Epithelial cell of umbilical artery (primary cell): ENCODE data around the gene PLXND1. TPM values are rescaled to one million over a fixed set of nuclear protein-coding genes. Genes with fewer than 3 reads are reported as not detected.

Experiments
- total RNA-seq: library from RNA; depleted of rRNA; stranded (reverse); fragments of >200 nt; gene quantifications from 2 replicates; pipeline ENCODE4 v1.2.3, GENCODE V29; 2014

PLXND1 gene, protein sequence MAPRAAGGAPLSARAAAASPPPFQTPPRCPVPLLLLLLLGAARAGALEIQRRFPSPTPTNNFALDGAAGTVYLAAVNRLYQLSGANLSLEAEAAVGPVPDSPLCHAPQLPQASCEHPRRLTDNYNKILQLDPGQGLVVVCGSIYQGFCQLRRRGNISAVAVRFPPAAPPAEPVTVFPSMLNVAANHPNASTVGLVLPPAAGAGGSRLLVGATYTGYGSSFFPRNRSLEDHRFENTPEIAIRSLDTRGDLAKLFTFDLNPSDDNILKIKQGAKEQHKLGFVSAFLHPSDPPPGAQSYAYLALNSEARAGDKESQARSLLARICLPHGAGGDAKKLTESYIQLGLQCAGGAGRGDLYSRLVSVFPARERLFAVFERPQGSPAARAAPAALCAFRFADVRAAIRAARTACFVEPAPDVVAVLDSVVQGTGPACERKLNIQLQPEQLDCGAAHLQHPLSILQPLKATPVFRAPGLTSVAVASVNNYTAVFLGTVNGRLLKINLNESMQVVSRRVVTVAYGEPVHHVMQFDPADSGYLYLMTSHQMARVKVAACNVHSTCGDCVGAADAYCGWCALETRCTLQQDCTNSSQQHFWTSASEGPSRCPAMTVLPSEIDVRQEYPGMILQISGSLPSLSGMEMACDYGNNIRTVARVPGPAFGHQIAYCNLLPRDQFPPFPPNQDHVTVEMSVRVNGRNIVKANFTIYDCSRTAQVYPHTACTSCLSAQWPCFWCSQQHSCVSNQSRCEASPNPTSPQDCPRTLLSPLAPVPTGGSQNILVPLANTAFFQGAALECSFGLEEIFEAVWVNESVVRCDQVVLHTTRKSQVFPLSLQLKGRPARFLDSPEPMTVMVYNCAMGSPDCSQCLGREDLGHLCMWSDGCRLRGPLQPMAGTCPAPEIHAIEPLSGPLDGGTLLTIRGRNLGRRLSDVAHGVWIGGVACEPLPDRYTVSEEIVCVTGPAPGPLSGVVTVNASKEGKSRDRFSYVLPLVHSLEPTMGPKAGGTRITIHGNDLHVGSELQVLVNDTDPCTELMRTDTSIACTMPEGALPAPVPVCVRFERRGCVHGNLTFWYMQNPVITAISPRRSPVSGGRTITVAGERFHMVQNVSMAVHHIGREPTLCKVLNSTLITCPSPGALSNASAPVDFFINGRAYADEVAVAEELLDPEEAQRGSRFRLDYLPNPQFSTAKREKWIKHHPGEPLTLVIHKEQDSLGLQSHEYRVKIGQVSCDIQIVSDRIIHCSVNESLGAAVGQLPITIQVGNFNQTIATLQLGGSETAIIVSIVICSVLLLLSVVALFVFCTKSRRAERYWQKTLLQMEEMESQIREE (N-terminal part only)
- 148 and 242 TPM in 2 replicates for total RNA-seq

DNA sequence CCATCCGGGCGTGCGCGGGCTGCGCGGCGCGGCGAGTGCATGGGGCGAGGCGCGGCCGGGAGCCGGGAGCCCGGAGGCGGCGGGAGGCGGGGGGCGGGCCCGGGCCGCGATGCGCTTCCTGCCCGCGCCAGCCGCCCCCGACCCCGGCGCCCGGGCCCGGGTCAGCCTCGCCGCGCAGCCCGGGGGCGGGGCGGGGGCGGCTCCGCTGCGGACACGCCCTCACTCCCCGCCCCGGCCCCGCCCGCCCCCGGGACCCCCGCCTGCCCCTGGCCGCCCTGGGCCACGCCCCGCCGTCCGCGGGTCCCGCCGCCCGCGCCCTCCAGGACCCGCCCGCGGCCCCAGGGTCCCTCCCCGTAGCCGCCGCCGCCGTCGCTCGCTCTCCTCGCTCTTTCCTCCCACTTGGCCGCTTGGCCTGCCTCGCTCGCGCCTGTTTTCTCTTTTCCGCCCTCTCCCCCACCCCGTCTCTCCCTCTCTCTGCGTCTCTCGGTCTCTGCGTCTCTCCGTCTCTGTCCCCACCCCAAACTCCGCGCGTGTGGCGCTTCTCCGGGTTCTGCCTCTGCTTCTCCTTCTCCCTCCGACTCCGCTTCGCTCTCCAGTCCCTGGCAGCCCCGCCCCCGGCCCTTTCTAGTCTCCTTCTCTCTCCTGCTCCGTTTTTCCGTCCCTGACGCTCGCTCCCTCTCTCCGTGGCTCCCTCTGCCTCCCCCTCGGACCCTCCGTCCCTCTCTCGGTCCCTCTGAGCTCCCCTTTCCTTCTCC, at the start of gene PLXND1:
PLXND1 (minus strand) TSS at position 41 of the 755 bp plus-strand sequence; CDS start at position 4, 37 bp downstream.

DNA sequence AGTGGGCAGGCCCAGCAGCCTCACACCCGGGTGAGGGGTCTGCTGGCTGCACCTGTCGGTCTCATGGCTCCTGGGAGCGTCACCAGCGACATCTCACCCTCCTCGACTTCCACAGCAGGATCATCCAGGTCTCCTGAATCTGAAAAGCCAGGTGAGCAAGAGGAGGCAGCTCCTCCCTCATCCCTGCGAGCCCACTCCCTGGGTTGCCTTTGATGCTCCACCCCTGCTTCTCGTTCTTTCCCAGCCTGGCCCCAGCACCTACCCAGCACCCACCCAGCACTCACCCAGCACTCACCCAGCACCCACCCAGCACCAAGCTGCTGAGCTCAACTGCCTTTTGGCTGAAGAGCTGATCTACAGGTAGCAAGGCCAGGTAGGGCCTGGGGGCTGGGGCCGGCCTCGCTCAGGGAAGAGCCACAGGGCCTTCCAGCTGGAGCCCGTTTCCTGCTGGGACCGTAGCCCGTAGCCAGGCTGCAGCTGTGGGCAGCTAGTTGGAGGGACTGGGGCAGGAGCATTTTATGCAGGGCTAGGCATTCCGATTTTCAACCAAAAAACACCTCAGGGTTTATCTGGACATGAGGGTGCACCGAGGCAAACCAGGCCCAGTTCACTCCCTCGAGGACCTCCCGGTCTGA, 63.2 kb downstream of the PLXND1 start, which contains the start of gene H1-8:
H1-8 (plus strand) TSS at position 20 of the 635 bp plus-strand sequence; CDS start at position 64, 44 bp downstream.

DNA sequence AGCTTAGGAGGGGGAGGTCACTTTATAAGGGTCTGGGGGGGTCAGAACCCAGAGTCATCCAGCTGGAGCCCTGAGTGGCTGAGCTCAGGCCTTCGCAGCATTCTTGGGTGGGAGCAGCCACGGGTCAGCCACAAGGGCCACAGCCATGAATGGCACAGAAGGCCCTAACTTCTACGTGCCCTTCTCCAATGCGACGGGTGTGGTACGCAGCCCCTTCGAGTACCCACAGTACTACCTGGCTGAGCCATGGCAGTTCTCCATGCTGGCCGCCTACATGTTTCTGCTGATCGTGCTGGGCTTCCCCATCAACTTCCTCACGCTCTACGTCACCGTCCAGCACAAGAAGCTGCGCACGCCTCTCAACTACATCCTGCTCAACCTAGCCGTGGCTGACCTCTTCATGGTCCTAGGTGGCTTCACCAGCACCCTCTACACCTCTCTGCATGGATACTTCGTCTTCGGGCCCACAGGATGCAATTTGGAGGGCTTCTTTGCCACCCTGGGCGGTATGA, 77.8 kb downstream of the PLXND1 start, which contains the start of gene RHO:
RHO (plus strand) TSS at position 51 of the 512 bp plus-strand sequence; CDS start at position 146, 95 bp downstream.

Other genes with a start within 250 kb of the PLXND1 start
- gene EFCAB12, start 178.0 kb downstream of the PLXND1 start, total RNA-seq, result not detected in 2 replicates
- 17.2 and 22.6 TPM in 2 replicates for gene MBD4, start 166.7 kb downstream of the PLXND1 start, total RNA-seq
- 15.5 and 16.2 TPM in 2 replicates for gene IFT122, start 166.5 kb downstream of the PLXND1 start, total RNA-seq
- gene RHO, start 78.0 kb downstream of the PLXND1 start, total RNA-seq, result not detected in 2 replicates
- not detected in 2 replicates for gene H1-8, start 63.5 kb downstream of the PLXND1 start, total RNA-seq